HG03064 (cell line): ENCODE data around the gene PTPRM.
"Not testable (repeated sequence)": the region's sequence is repeated elsewhere in the genome, so short reads cannot be mapped to it uniquely, and the experiment has no call there.

Experiments used
- ATAC-seq: cut with Tn5 transposase; IDR thresholded peaks from one replicate; pipeline ENCODE4 v1.9.1; 2021; ENCODE audit warnings: low read depth; ENCODE audit not compliant: unreplicated experiment

The PTPRM gene

DNA sequence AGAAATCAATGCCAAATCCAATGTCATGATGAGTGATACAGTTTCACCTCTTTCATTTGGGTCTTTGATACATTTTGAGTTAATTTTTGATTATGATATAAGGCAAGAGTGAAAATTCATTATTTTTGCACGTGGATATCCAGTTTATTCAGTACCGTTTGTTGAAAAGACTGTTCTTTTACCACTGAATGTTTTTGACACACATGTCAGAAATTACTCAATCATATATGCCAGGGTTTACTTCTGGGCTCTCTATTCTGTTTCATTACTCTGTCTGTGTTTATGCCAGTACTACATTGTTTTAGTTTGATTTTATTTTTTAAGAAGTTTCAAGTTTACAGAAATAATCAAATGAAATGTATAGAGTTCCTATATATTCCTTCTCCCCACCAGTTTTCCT, 154.4 kb downstream of the PTPRM start:
- ATAC-seq, result no peak

- no peak for ATAC-seq
These were observed 155.8 kb downstream of the PTPRM start for GRCh38 chr18:7722955-7723354.

DNA sequence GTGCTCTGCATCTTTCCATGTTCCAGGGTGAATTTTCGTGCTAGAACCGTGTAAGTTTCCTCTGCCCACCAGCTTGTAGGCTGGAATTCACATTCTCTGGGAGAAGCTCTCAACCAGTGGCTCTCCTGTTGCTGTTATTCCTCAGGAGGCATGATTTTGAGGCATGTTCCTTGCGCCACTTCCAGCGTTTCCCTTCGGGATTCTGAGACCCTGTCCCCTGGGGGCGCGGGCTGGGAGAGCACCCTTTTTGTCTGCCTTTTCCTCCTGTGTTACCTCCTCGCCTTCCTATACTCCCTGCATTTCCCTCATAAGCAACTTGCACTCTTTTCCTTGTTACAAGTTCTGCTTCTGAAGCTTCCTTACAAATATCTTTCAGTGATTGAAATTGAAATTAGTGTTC, 156.4 kb downstream of the PTPRM start:
- ATAC-seq, result no peak

GRCh38 chr18:7725473-7725872, 158.4 kb downstream of the PTPRM start:
- no peak for ATAC-seq

DNA sequence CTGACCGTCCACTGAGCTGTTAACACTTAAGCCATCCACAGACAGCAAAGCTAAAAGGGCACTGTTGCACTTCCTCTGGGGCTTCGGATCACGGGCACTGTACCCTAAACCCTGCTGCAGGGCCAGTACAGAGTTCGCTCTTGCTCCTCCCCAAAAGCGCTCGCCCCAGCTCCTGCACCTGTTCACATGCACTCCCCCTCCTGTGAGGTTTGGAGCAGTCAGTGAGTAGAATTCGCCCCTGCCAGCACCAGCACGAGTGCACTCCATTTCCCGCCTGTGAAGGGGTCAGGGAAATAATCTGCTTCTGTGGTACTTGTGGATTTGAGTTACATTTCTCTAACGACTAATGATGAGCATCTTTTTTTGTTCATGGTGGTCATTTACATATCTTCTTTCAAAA, 158.8 kb downstream of the PTPRM start:
- ATAC-seq, result no peak

GRCh38 chr18:7726522-7726921, 159.4 kb downstream of the PTPRM start:
- ATAC-seq, result no peak

- ATAC-seq, result no peak
These were observed 160.4 kb downstream of the PTPRM start for GRCh38 chr18:7727361-7728076.

DNA sequence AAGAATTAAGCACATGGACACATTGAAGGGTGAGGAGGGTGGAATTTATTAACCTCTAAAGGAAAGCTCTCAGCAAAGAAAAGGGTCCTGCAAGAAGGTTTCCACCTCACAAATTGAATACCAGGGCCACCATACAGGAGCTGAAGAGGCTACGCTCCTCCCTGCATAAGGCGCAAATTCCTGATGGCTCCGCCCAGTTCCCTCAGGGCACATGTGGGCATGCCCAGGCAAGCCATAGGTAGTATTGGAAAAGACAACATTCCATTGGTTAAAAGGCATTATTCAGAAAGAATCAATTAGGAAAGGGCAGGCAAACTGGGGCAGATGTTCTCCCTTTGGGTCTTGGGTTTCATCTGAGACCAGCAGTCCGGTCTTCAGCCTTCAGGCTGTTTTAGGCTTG, 161.2 kb downstream of the PTPRM start:
- no peak for ATAC-seq

DNA sequence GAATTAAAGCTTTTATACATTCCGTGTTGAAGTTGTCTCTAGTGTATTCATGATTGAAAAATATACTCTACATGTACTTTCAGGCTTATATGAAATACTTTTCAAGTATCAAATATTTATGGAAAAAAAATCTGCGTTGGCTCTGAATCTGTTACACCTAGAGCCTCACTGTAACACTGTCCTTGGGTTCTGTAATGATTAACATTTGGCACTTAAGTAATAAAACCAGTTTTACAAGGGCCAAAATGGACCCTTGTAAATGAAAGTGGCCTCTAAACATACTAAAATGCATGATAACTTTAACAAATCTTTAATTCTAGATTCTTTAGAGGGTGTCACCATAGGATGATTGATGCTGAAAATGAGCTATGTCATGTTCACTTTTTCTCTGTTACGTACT, 162.8 kb downstream of the PTPRM start:
- ATAC-seq, result no peak

GRCh38 chr18:7730682-7731081, 163.6 kb downstream of the PTPRM start:
- ATAC-seq, result no peak

- ATAC-seq, result no peak
These were observed 166.5 kb downstream of the PTPRM start for GRCh38 chr18:7733642-7734041.

- ATAC-seq, result no peak
These were observed 168.1 kb downstream of the PTPRM start for GRCh38 chr18:7735196-7735595.

GRCh38 chr18:7735626-7736175, 168.6 kb downstream of the PTPRM start:
- ATAC-seq, result no peak

DNA sequence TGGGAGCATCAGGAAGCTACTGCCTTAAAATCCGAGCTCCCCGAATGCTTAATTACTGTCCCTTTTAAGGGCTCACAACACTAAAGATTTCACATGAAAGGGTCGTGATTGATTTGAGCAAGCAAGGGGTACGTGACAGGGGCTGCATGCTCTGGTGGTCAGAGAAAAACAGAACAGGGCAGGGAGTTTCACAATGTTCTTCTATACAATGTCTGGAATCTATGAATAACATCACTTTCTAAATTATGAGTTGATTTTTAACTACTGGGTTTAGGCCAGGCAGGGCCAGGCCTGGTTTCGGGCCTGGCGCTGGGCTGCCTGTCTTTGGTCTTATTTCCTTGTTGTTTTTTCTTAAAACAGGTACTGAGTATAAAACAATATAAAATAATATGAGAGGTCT, 169.4 kb downstream of the PTPRM start:
- ATAC-seq, result not testable (repeated sequence)

DNA sequence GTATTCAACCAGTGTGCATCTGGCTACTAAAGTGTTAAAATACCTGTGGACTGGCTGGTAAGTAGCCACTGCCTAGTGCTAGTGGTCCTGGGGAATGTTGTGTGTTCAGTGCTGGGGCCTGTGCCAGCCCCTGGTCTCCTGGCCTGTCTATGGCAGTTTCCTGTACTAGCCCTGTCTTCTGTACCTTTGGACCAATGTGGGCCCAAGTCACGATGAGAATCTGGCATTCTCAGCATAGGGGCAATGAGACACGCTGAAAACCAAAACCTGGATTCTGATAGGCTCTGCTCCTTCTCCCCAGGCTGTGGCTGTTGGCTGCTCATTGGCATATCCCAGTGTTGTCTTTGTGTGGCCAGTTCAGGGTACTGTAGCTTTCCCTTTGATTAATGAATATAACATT, 170.4 kb downstream of the PTPRM start:
- no peak for ATAC-seq

GRCh38 chr18:7740821-7741220, 173.7 kb downstream of the PTPRM start:
- no peak for ATAC-seq

GRCh38 chr18:7741640-7742039, 174.5 kb downstream of the PTPRM start:
- ATAC-seq, result no peak

GRCh38 chr18:7742224-7742623, 175.1 kb downstream of the PTPRM start:
- ATAC-seq, result no peak

DNA sequence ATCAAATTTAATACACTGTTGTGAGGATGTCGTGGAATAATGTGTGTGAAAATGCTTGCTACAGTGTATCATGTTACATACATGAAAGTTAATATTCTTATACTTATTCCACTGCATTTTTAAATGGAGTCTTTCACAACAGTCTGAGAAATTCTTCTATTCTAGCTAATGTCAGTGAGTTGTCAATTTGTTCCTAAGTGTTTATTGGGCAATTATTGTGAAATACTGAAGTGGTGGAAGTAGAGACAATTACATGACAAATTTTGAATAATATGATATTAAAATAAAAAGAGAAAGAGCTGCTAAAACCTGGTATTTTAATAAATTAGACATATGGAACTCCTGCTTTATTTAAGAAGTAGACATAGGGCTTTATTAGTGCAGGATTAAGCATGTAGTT, 176.1 kb downstream of the PTPRM start:
- ATAC-seq, result no peak

DNA sequence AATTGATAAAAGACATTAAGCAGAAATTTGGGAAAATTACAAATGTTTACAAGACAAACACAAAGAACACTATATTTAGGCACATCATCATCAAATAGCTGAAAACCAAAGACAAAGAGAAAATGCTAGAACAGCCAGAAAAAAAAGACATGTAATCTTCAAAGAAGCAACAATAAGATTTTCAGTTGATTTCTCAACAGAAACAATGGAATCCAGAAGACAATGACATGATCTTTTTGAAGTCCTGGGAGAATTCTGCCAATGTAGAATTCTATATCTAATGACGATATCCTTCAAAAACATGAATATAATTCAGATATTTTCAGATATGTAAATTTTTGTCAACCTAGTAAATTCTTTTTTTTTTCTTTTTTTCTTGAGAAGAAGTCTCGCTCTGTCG, 179.0 kb downstream of the PTPRM start:
- no peak for ATAC-seq

GRCh38 chr18:7748251-7749007, 181.3 kb downstream of the PTPRM start:
- no peak for ATAC-seq

- no peak for ATAC-seq
These were observed 181.9 kb downstream of the PTPRM start for GRCh38 chr18:7749008-7749405.
